ENCODE results near the gene ABCD2. TPM values are rescaled to one million over a fixed set of nuclear protein-coding genes. Genes with fewer than 3 reads are reported as not detected.

The ABCD2 gene
- total RNA-seq, 1 experiment from 2014 or later: not detected

DNA sequence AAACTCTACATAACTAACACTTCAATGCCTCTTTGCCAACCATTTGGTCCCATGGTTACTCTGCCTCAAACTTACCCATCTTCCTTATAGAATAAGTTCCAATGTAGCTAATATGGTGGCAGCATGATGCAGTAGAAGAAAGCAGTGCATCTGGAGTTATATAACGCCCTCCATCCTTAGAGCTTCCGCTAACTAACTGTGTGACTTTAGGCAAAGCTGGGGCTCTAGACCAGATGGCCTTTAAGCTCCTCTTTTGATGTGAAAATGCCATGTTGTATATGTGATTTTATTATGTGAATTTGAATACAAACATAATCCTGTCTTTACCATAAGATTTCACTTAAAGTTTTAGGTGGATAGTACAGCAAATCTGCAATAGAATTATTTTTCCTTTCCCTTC lies 6.1 kb downstream of the ABCD2 start:
- H3K36me3 Mint-ChIP-seq (ENCODE audit: insufficient read depth in 1 of 3, low read depth in 3 of 3): no peaks in the 10 kb centered on the region
- no peak overlapping the region for H3K9ac ChIP-seq (ENCODE audit: extremely low read depth, insufficient read length, low read length)
- no peak overlapping the region for H2BK12ac ChIP-seq (ENCODE audit: insufficient read length, low read depth, low read length)
- H3K27ac Mint-ChIP-seq: no peak overlapping the region
- H2BK15ac ChIP-seq (ENCODE audit: low read depth, low read length): no peak overlapping the region
- no peak overlapping the region for H2BK5ac ChIP-seq (ENCODE audit: insufficient read length, low read length)
- no peaks in the 10 kb centered on the region for H3K79me2 ChIP-seq (ENCODE audit: insufficient read depth, low read length)
- H2AK5ac ChIP-seq (ENCODE audit: insufficient read length, low read length): no peak overlapping the region
- H3K4me1 Mint-ChIP-seq: no peaks in the 10 kb centered on the region
- H2AFZ ChIP-seq (ENCODE audit: low read length): no peak overlapping the region
- no peak overlapping the region for H3K4ac ChIP-seq (ENCODE audit: low read depth, low read length)
- no peak overlapping the region for H3K18ac ChIP-seq (ENCODE audit: insufficient read length, low read depth, low read length)
- H3K23ac ChIP-seq (ENCODE audit: insufficient read length, low read depth, low read length): no peak overlapping the region
- H4K5ac ChIP-seq (ENCODE audit: insufficient read length, low read depth, low read length): no peak overlapping the region
- H3K9me3 Mint-ChIP-seq: no peaks in the 10 kb centered on the region
- no peak overlapping the region for H4K8ac ChIP-seq (replicated peaks; ENCODE audit: insufficient read length, low read depth, low read length)
- H3T11ph ChIP-seq (ENCODE audit: low read length): no peak overlapping the region
- no peaks in the 10 kb centered on the region for H3K79me1 ChIP-seq (ENCODE audit: insufficient read depth, low read depth, low read length, poor library complexity, severe bottlenecking)
- H3K4me1 ChIP-seq (ENCODE audit: insufficient read depth, low read length): no peaks in the 10 kb centered on the region
- no peak overlapping the region for H2BK20ac ChIP-seq (ENCODE audit: low read depth, low read length, poor library complexity, severe bottlenecking)
- H4K20me1 ChIP-seq (ENCODE audit: control insufficient read depth, insufficient read depth, insufficient read length): no peaks in the 10 kb centered on the region
- H4K91ac ChIP-seq (ENCODE audit: insufficient read length, low read depth, low read length): no peak overlapping the region
- no peak overlapping the region for H3K27ac ChIP-seq (ENCODE audit: insufficient read length, low read depth, low read length)
- no peaks in the 10 kb centered on the region for H3K27me3 ChIP-seq (ENCODE audit: insufficient read depth, low read length)
- no peak overlapping the region for H3K4me2 ChIP-seq (ENCODE audit: insufficient read depth, insufficient read length, low read length)
- no peak overlapping the region for H2BK120ac ChIP-seq (ENCODE audit: low read depth, low read length, poor library complexity, severe bottlenecking)
- H3K14ac ChIP-seq (ENCODE audit: insufficient read depth, low read length): no peak overlapping the region
- no peaks in the 10 kb centered on the region for H3K9me3 ChIP-seq (ENCODE audit: control insufficient read depth, low read depth, low read length)
- H3K27me3 Mint-ChIP-seq (ENCODE audit: low read depth): peaks cover 3% of the 10 kb centered on the region
- H3K23me2 ChIP-seq (ENCODE audit: insufficient read length, low read depth, low read length, poor library complexity, severe bottlenecking): no peaks in the 10 kb centered on the region
- no CpG with 5 or more reads among the region's 2 CpGs for WGBS (ENCODE audit: extremely low coverage, insufficient read length, low lambda C conversion rate)
- no peak overlapping the region for H3K56ac ChIP-seq (ENCODE audit: insufficient read length, low read depth, low read length)
- H3K4me3 Mint-ChIP-seq: no peak overlapping the region
- TF ChIP-seq, protein P1, sequence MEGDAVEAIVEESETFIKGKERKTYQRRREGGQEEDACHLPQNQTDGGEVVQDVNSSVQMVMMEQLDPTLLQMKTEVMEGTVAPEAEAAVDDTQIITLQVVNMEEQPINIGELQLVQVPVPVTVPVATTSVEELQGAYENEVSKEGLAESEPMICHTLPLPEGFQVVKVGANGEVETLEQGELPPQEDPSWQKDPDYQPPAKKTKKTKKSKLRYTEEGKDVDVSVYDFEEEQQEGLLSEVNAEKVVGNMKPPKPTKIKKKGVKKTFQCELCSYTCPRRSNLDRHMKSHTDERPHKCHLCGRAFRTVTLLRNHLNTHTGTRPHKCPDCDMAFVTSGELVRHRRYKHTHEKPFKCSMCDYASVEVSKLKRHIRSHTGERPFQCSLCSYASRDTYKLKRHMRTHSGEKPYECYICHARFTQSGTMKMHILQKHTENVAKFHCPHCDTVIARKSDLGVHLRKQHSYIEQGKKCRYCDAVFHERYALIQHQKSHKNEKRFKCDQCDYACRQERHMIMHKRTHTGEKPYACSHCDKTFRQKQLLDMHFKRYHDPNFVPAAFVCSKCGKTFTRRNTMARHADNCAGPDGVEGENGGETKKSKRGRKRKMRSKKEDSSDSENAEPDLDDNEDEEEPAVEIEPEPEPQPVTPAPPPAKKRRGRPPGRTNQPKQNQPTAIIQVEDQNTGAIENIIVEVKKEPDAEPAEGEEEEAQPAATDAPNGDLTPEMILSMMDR (conservative IDR thresholded peaks at IDR 0.05): no peak
- DNase-seq: no peak

Data from H9 (cell line).